Measurements from ENCODE around the gene DDRGK1.
"Not testable (repeated sequence)": the region's sequence is repeated elsewhere in the genome, so short reads cannot be mapped to it uniquely, and the experiment has no call there.

The DDRGK1 gene

DNA sequence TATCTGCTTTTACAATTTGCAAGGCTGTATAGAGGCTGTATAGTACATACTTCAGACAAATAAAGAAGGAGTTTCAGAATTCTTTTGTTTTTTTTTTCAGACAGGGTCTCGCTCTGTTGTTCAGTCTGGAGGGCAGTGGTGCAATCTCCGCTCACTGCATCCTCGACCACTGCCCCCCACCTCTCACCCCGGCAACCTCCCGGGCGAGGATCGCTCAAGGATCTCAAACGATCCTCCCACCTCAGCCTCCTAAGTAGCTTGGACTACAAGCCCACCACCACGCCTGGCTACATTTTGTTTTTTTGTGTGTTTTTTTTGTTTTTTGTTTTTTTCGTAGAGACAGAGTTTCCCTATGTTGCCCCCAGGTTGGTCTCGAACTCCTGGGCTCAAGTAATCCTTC is 46.7 kb downstream of the DDRGK1 start:
- peak overlapping the region; percentile 90 for H3K4me3 ChIP-seq (ENCODE audit: control insufficient read depth, low read depth, low read length)

DNA sequence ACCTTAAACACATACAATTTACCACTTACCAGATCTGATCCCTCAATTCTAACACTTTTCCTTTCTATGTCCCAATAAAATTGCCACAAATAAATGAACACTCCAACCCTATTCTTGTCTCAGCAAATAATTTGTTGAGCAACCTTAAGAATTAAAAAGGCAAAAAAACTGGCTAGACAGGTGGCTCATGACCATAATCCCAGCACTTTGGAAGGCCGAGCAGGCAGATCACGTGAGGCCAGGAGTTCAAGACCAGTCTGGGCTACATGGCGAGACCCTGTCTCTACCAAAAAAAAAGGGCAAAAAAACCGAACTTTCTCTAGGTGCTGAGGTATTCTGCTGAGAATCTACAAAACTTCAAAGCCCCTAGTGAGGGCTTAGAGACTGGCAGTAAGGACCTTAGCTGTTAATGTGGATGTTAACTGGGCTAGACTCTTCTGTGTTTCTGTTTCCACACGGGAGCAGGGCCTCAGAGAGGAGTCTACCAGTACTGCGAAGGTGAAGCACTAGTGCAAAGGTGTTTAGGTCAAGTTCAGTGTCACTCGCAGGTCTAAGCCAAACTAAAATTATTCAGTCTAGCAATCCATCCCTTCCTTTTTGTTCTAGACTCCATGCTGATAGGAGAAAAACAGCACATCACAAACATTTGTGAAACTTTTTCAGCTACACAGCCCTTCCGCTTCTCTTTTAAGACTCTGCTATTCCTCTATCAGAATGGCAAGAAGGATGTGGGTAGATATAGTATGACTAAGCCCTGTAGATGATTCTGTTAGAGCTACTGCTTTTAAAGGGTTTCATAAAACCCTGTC is 47.5 kb downstream of the DDRGK1 start:
- DNase-seq (ENCODE audit: low read depth), result peak; percentile 15
- no peak overlapping the region for H3K4me3 ChIP-seq (ENCODE audit: control insufficient read depth, low read depth, low read length)
- TF ChIP-seq, protein P1, sequence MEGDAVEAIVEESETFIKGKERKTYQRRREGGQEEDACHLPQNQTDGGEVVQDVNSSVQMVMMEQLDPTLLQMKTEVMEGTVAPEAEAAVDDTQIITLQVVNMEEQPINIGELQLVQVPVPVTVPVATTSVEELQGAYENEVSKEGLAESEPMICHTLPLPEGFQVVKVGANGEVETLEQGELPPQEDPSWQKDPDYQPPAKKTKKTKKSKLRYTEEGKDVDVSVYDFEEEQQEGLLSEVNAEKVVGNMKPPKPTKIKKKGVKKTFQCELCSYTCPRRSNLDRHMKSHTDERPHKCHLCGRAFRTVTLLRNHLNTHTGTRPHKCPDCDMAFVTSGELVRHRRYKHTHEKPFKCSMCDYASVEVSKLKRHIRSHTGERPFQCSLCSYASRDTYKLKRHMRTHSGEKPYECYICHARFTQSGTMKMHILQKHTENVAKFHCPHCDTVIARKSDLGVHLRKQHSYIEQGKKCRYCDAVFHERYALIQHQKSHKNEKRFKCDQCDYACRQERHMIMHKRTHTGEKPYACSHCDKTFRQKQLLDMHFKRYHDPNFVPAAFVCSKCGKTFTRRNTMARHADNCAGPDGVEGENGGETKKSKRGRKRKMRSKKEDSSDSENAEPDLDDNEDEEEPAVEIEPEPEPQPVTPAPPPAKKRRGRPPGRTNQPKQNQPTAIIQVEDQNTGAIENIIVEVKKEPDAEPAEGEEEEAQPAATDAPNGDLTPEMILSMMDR (conservative IDR thresholded peaks at IDR 0.05; ENCODE audit: control insufficient read depth, insufficient read depth, low read depth, low read length), result no peak

More for the DNA sequence above, 46.7 kb downstream of the DDRGK1 start:
- no peak for DNase-seq (ENCODE audit: low read depth)
- TF ChIP-seq, protein P1 (conservative IDR thresholded peaks at IDR 0.05; ENCODE audit: control insufficient read depth, insufficient read depth, low read depth, low read length), result no peak

DNA sequence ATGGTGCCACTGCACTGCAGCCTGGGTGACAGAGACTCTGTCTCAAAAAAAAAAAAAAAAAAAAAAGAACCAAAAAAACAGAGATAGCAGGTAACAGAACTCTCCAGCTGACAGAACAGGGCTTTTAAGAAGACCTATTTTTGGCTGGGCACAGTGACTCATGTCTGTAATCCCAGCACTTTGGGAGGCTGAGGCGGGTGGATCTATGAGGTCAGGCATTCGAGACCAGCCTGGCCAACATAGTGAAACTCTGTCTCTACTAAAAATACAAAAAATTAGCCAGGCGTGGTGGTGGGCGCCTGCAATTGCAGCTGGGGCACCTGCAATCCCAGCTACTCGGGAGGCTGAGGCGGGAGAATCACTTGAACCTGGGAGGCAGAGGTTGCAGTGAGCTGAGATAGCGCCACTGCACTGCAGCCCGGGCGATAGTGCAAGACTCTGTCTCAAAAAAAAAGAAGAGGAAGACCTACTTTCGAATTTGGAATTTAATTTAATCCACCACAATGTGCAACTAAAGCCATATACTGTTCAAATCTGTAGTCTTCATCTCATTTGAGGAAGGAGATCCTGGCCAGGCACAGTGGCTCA is 52.3 kb downstream of the DDRGK1 start:
- not testable (repeated sequence) for H3K4me3 ChIP-seq (ENCODE audit: control insufficient read depth, low read depth, low read length)
- peak; percentile 31 for DNase-seq (ENCODE audit: low read depth)

DNA sequence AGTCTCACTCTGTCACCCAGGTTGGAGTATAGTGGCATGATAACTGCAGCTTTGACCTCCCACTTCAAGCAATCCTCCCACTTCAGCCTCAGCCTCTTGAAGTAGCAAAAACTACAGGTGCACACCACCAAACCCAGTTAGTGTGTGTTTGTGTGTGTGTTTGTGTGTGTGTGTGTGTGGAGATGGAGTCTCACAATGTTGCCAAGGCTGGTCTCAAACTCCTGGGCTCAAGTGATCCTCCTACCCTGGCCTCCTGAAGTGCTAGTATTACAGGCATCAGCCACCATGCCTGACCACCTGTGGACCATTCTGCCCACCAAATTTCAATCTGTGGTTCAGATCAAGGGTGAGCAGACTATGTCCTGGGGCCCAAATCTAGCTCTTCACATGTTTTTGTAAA is 53.6 kb downstream of the DDRGK1 start:
- no peak for DNase-seq (ENCODE audit: low read depth)
- no peak overlapping the region for H3K4me3 ChIP-seq (ENCODE audit: control insufficient read depth, low read depth, low read length)
- TF ChIP-seq, protein P1 (conservative IDR thresholded peaks at IDR 0.05; ENCODE audit: control insufficient read depth, insufficient read depth, low read depth, low read length), result no peak

DNA sequence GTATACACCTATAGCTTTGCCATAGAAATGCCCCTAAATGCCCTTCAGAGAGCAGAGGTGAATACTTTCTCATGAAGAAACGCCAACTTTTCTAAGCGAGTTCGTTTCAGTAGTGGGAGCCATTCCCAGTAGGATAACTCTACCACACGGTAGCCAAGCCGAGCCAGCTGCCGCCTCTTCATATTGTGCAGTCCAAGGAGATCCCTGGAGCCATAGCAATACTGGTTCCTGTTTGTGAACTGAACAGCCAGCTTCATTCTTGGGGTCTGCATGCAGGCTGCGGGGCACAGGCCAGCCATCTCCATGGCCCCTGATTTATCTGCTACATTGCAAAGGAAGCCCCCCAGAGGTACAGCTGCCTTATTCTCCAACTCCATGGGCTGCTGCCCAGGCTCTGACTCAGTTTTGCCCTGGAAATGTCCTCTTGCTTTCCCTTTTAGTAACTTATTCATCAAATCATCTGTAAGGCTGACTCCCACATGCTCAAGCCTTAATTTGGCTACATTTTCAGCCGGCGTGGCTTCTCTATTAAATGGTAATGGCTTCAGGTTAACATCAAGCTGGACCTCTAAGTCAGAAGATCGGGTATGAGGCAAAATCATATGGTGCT is 57.6 kb downstream of the DDRGK1 start:
- TF ChIP-seq, protein P1 (conservative IDR thresholded peaks at IDR 0.05; ENCODE audit: control insufficient read depth, insufficient read depth, low read depth, low read length), result no peak
- no peak overlapping the region for H3K4me3 ChIP-seq (ENCODE audit: control insufficient read depth, low read depth, low read length)
- DNase-seq (ENCODE audit: low read depth), result peak; percentile 63

DNA sequence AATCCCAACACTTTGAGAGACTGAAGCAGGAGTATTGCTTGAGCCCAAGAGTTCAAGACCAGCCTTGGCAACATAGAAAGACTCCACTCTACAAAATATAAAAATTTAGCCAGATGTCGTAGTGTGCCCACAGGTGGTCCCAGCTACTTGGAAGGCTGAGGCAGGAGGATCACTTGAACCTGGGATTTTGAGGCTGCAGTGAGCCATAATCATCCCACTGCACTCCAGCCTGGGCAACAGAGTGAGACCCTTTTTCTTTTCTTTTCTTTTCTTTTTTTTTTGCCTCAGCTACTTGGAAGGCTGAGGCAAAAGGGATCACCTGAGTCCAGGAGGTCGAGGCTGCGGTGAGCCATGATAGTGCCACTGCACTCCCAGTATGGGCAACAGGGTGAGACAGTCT is 62.7 kb downstream of the DDRGK1 start:
- no peak for DNase-seq (ENCODE audit: low read depth)
- TF ChIP-seq, protein P1 (conservative IDR thresholded peaks at IDR 0.05; ENCODE audit: control insufficient read depth, insufficient read depth, low read depth, low read length), result no peak
- no peak overlapping the region for H3K4me3 ChIP-seq (ENCODE audit: control insufficient read depth, low read depth, low read length)
